Fibroblast of lung (primary cell): ENCODE data around the gene TLCD3B. TPM values are rescaled to one million over a fixed set of nuclear protein-coding genes. Genes with fewer than 3 reads are reported as not detected.
A peak's percentile ranks its signal among the peaks of the same experiment; 100 is the strongest.

Experiments used
- DNase-seq, 2 donors: peaks; one replicate each; pipeline versions ENCODE4 v3.0.0 to v3.0.0-alpha.2; 2010; ENCODE audit warnings: low read depth in 2 of 2
- H2AFZ ChIP-seq: 2 replicates; pipeline ENCODE4 v1.5.1; 2012; ENCODE audit warnings: low read length, control low read depth, inconsistent platforms
- H3K27ac ChIP-seq: 2 replicates; pipeline ENCODE4 v1.5.1; 2011; ENCODE audit warnings: low read length, control low read depth; ENCODE audit not compliant: insufficient read depth
- H3K27me3 ChIP-seq: 2 replicates; pipeline ENCODE4 v1.5.1; 2011; ENCODE audit warnings: mild to moderate bottlenecking, low read length; ENCODE audit not compliant: control insufficient read depth, insufficient read depth
- H3K36me3 ChIP-seq: 2 replicates; pipeline ENCODE4 v1.5.1; 2011; ENCODE audit warnings: low read length; ENCODE audit not compliant: control insufficient read depth, insufficient read depth
- H3K4me1 ChIP-seq: 2 replicates; pipeline ENCODE4 v1.5.1; 2011; ENCODE audit warnings: low read length; ENCODE audit not compliant: control insufficient read depth, insufficient read depth; ENCODE audit errors: extremely low read depth
- H3K4me2 ChIP-seq: 2 replicates; pipeline ENCODE4 v1.5.1; 2011; ENCODE audit warnings: low read length, control low read depth; ENCODE audit not compliant: insufficient read depth; ENCODE audit errors: extremely low read depth
- H3K4me3 ChIP-seq, 4 experiments: fragments of 200-600 bp in 1 of 4; sonication (generic) in 1 of 4; replicated peaks in 1 of 4; 2 replicates each; pipeline ENCODE4 v1.5.1; 2011 to 2016; ENCODE audit warnings: low read length in 4 of 4, low read depth in 3 of 4, mild to moderate bottlenecking in 3 of 4, control low read depth in 2 of 4, inconsistent platforms in 1 of 4, mixed read lengths in 1 of 4; ENCODE audit not compliant: insufficient read depth in 1 of 4; ENCODE audit errors: control extremely low read depth in 1 of 4
- H3K79me2 ChIP-seq: 2 replicates; pipeline ENCODE4 v1.5.1; 2012; ENCODE audit warnings: mild to moderate bottlenecking, low read length, inconsistent platforms; ENCODE audit not compliant: control insufficient read depth, insufficient read depth
- H3K9ac ChIP-seq: 2 replicates; pipeline ENCODE4 v1.5.1; 2011; ENCODE audit warnings: mild to moderate bottlenecking, low read length, control low read depth; ENCODE audit not compliant: insufficient read depth
- H3K9me3 ChIP-seq: 2 replicates; pipeline ENCODE4 v1.5.1; 2012; ENCODE audit warnings: low read depth, low read length; ENCODE audit not compliant: control insufficient read depth, insufficient read depth
- H4K20me1 ChIP-seq: 2 replicates; pipeline ENCODE4 v1.5.1; 2011; ENCODE audit warnings: low read length; ENCODE audit not compliant: control insufficient read depth, insufficient read depth; ENCODE audit errors: extremely low read depth
- CTCF ChIP-seq, 2 donors: IDR thresholded peaks in 1 of 2; conservative IDR thresholded peaks in 1 of 2; 1 replicate in 1 of 2; 2 replicates in 1 of 2; pipeline ENCODE4 v1.5.1; 2011 to 2012; ENCODE audit warnings: low read length in 2 of 2, control low read depth in 1 of 2, inconsistent platforms in 1 of 2, low read depth in 1 of 2, mild to moderate bottlenecking in 1 of 2
- EZH2 ChIP-seq: IDR thresholded peaks from 2 replicates; pipeline ENCODE4 v1.5.1; 2012; ENCODE audit warnings: low read length, control low read depth, mild to moderate bottlenecking; ENCODE audit errors: missing control alignments
- polyA plus RNA-seq, 2 donors: library from polyadenylated mRNA; depleted of rRNA in 1 of 2; stranded (reverse) in 1 of 2; unstranded in 1 of 2; fragments of >200 nt; gene quantifications; 2 replicates each; pipeline ENCODE4 v1.2.1, GENCODE V29; 2011 to 2012; ENCODE audit warnings: missing spikeins in 1 of 2
- total RNA-seq: library from RNA; depleted of rRNA; stranded (reverse); fragments of >200 nt; gene quantifications from 2 replicates; pipeline ENCODE4 v1.2.1, GENCODE V29; 2014

TLCD3B gene
- total and polyA plus RNA-seq, 2 donors (not counting 1 experiment from before 2014, with no cell fraction given): not detected

GRCh38 chr16:30077656-30078055 lies 46.6 kb upstream of the TLCD3B start:
- peak overlapping the region; percentile 39 for H3K9ac ChIP-seq
- H3K4me1 ChIP-seq: peaks cover 13% of the 10 kb centered on the region
- peaks cover 46% of the 10 kb centered on the region for H3K79me2 ChIP-seq
- no peaks in the 10 kb centered on the region for H3K27me3 ChIP-seq
- H2AFZ ChIP-seq: no peak overlapping the region
- H3K4me3 ChIP-seq: peak overlapping the region in 2 of 4 experiments; percentile 73 to 89
- DNase-seq: peak in 1 of 2 donors; percentile 34
- H3K27ac ChIP-seq: peak overlapping the region; percentile 95
- H4K20me1 ChIP-seq: no peaks in the 10 kb centered on the region
- peaks cover 31% of the 10 kb centered on the region for H3K36me3 ChIP-seq
- peak overlapping the region; percentile 100 for H3K4me2 ChIP-seq
- no peak for TF ChIP-seq CTCF (conservative IDR thresholded peaks at IDR 0.05 in 1 of 2, IDR thresholded peaks at IDR 0.05 in 1 of 2; ENCODE audit: low read depth in 1 of 2, low read length in 2 of 2)
- no peak for TF ChIP-seq EZH2
- H3K9me3 ChIP-seq: no peaks in the 10 kb centered on the region

- peak overlapping the region; percentile 93 for H3K9ac ChIP-seq
- H3K36me3 ChIP-seq: peaks cover 28% of the 10 kb centered on the region
- TF ChIP-seq CTCF (conservative IDR thresholded peaks at IDR 0.05 in 1 of 2, IDR thresholded peaks at IDR 0.05 in 1 of 2; ENCODE audit: low read depth in 1 of 2, low read length in 2 of 2) (no peak), EZH2 (no peak)
- no peak overlapping the region for H2AFZ ChIP-seq
- H3K4me3 ChIP-seq: peak overlapping the region; percentile 73 to 97 (median 88)
- peaks cover 13% of the 10 kb centered on the region for H3K4me1 ChIP-seq
- H3K4me2 ChIP-seq: peak overlapping the region; percentile 100
- H4K20me1 ChIP-seq: no peaks in the 10 kb centered on the region
- peak overlapping the region; percentile 95 for H3K27ac ChIP-seq
- H3K79me2 ChIP-seq: peaks cover 48% of the 10 kb centered on the region
- H3K27me3 ChIP-seq: no peaks in the 10 kb centered on the region
- no peaks in the 10 kb centered on the region for H3K9me3 ChIP-seq
- no peak for DNase-seq
Observed at GRCh38 chr16:30076276-30076791, 45.3 kb upstream of the TLCD3B start.

GRCh38 chr16:30075503-30076275 lies 44.6 kb upstream of the TLCD3B start, which contains the start of gene PPP4C:
TSS of gene PPP4C (plus strand) at chr16:30075994. CDS start at chr16:30076378, 384 bp downstream.
- Histone ChIP-seq H3K9me3 (no peaks in the 10 kb centered on the region), H3K4me1 (peaks cover 13% of the 10 kb centered on the region), H3K4me2 (peak within 1 kb of the TSS; percentile 100), H3K79me2 (peaks cover 43% of the 10 kb centered on the region), H3K9ac (peak within 1 kb of the TSS; percentile 93), H3K4me3 (peak within 1 kb of the TSS; percentile 73 to 97 (median 88)), H4K20me1 (no peaks in the 10 kb centered on the region), H2AFZ (no peak within 1 kb of the TSS), H3K36me3 (peaks cover 25% of the 10 kb centered on the region), H3K27ac (peak within 1 kb of the TSS; percentile 95), H3K27me3 (no peaks in the 10 kb centered on the region)
- DNase-seq: peak; percentile 88 to 89
- no peak for TF ChIP-seq EZH2
- no peak for TF ChIP-seq CTCF (conservative IDR thresholded peaks at IDR 0.05 in 1 of 2, IDR thresholded peaks at IDR 0.05 in 1 of 2; ENCODE audit: low read depth in 1 of 2, low read length in 2 of 2)
